Right cardiac atrium (tissue), 5 donors: ENCODE measurements around the gene SHC2. TPM values are rescaled to one million over a fixed set of nuclear protein-coding genes. Genes with fewer than 3 reads are reported as not detected.

Experiments used
- ATAC-seq, 2 donors: fragments of 200-7000 bp; cut with Tn5 transposase; one replicate each; pipeline versions ENCODE4 v1.8.0 to v1.9.1; 2020; ENCODE audit warnings: moderate library complexity in 2 of 2, mild to moderate bottlenecking in 1 of 2
- DNase-seq, 3 donors: peaks; one replicate each; pipeline ENCODE4 v3.0.0-alpha.2; 2020
- H3K27ac ChIP-seq: one replicate; pipeline ENCODE4 v1.5.1; 2013; ENCODE audit warnings: mild to moderate bottlenecking, low read length, control low read depth, moderate library complexity
- H3K27me3 ChIP-seq: one replicate; pipeline ENCODE4 v1.6.1; 2013; ENCODE audit not compliant: control insufficient read depth, insufficient read depth
- H3K4me1 ChIP-seq: one replicate; pipeline ENCODE4 v1.6.1; 2013; ENCODE audit warnings: low read length; ENCODE audit not compliant: control insufficient read depth, insufficient read depth
- H3K4me3 ChIP-seq: one replicate; pipeline ENCODE4 v1.5.1; 2013; ENCODE audit warnings: low read length, control low read depth
- H3K9me3 ChIP-seq: one replicate; pipeline ENCODE4 v1.6.1; 2013; ENCODE audit warnings: low read length; ENCODE audit not compliant: control insufficient read depth
- WGBS: extraction: QIAGEN DNeasy Blood & Tissue Kit; methylation state at CpG from one replicate; pipeline ENCODE4 v1.1.7; 2013; 5-methylcytosine and 5-hydroxymethylcytosine counted together
- intact Hi-C, 4 donors: fragments of 100-400 bp; cut with DNase I; formaldehyde crosslinking; loops; one replicate each; pipeline versions ENCODE4 v1.11.0 to v1.14.0; 2022 to 2023
- polyA plus RNA-seq: library from polyadenylated mRNA; stranded (reverse); fragments of 200-250 nt; gene quantifications from one replicate; pipeline ENCODE4 v1.2.3, GENCODE V29; 2013
- total RNA-seq, 4 donors: library from RNA; stranded (reverse); fragmentation: NEBNext Ultra II Directional; extraction: Animal tissue kit (Norgen Biotek cat#: 25700); gene quantifications; one replicate each; pipeline ENCODE4 v1.2.1, GENCODE V29; 2021
- donor health status: healthy with polysubstance abuse.
- donor health status: DM: no; HTN: yes; CAD: no.
- donor health status: DM: no; HTN: no; CAD: no.
- donor health status: DM: no; HTN: yes; CAD: no; lungs with severe emphysema.
- donor health status: DM: yes; HTN: yes; CAD: no.

SHC2 gene
- total and polyA plus RNA-seq, 5 donors: 14.3 to 21.0 (median 17.7) TPM

- ATAC-seq (peak in 1 of 2 donors; percentile 23), DNase-seq (no peak)
- Histone ChIP-seq H3K9me3 (no peaks in the 10 kb centered on the region), H3K27ac (no peak overlapping the region), H3K4me1 (no peaks in the 10 kb centered on the region), H3K27me3 (no peaks in the 10 kb centered on the region), H3K4me3 (no peak overlapping the region)
- intact Hi-C loops: no loop called here
- 73% methylated on average over 24 of the region's 24 CpGs for WGBS
These were observed 87.2 kb downstream of the SHC2 start for GRCh38 chr19:373391-374182.

GRCh38 chr19:372306-372890 is 88.4 kb downstream of the SHC2 start:
- peak; percentile 59 to 71 for ATAC-seq
- H3K9me3 ChIP-seq: no peaks in the 10 kb centered on the region
- H3K4me3 ChIP-seq: no peak overlapping the region
- peak; percentile 74 to 86 (median 83) for DNase-seq
- H3K27me3 ChIP-seq: no peaks in the 10 kb centered on the region
- intact Hi-C loops: no loop called here
- H3K4me1 ChIP-seq: no peaks in the 10 kb centered on the region
- H3K27ac ChIP-seq: no peak overlapping the region
- 33% methylated on average over 14 of the region's 14 CpGs for WGBS

GRCh38 chr19:371501-372168 is 89.2 kb downstream of the SHC2 start:
- DNase-seq (no peak), ATAC-seq (no peak)
- no peaks in the 10 kb centered on the region for H3K4me1 ChIP-seq
- WGBS: 57% methylated on average over 17 of the region's 17 CpGs
- no peak overlapping the region for H3K4me3 ChIP-seq
- no peaks in the 10 kb centered on the region for H3K9me3 ChIP-seq
- H3K27ac ChIP-seq: no peak overlapping the region
- H3K27me3 ChIP-seq: no peaks in the 10 kb centered on the region
- intact Hi-C loops: no loop called here

GRCh38 chr19:370641-371330 is 90.0 kb downstream of the SHC2 start:
- intact Hi-C loops: no loop called here
- ATAC-seq (no peak), DNase-seq (no peak)
- H3K4me1 ChIP-seq: no peaks in the 10 kb centered on the region
- H3K9me3 ChIP-seq: no peaks in the 10 kb centered on the region
- no peak overlapping the region for H3K4me3 ChIP-seq
- 85% methylated on average over 43 of the region's 43 CpGs for WGBS
- no peaks in the 10 kb centered on the region for H3K27me3 ChIP-seq
- H3K27ac ChIP-seq: no peak overlapping the region

GRCh38 chr19:369876-370275 is 91.0 kb downstream of the SHC2 start:
- H3K4me3 ChIP-seq: no peak overlapping the region
- DNase-seq (no peak), ATAC-seq (no peak)
- H3K27me3 ChIP-seq: no peaks in the 10 kb centered on the region
- intact Hi-C loops: no loop called here
- H3K4me1 ChIP-seq: no peaks in the 10 kb centered on the region
- WGBS: 92% methylated on average over 14 of the region's 14 CpGs
- H3K27ac ChIP-seq: no peak overlapping the region
- H3K9me3 ChIP-seq: no peaks in the 10 kb centered on the region

GRCh38 chr19:369256-369655 is 91.6 kb downstream of the SHC2 start:
- WGBS: 90% methylated on average over 13 of the region's 13 CpGs
- ATAC-seq: no peak

GRCh38 chr19:368630-369024 is 92.2 kb downstream of the SHC2 start:
- no peak for DNase-seq
- Histone ChIP-seq H3K27me3 (no peaks in the 10 kb centered on the region), H3K9me3 (no peaks in the 10 kb centered on the region), H3K27ac (no peak overlapping the region), H3K4me3 (no peak overlapping the region), H3K4me1 (no peaks in the 10 kb centered on the region)
- no peak for ATAC-seq
- WGBS: 74% methylated on average over 7 of the region's 7 CpGs
- intact Hi-C loops: no loop called here

More at GRCh38 chr19:369256-369655, 91.6 kb downstream of the SHC2 start:
- Histone ChIP-seq H3K27me3 (no peaks in the 10 kb centered on the region), H3K4me1 (no peaks in the 10 kb centered on the region), H3K27ac (no peak overlapping the region), H3K9me3 (no peaks in the 10 kb centered on the region), H3K4me3 (no peak overlapping the region)
- intact Hi-C loops: no loop called here
- no peak for DNase-seq

- no peaks in the 10 kb centered on the region for H3K27me3 ChIP-seq
- WGBS: 65% methylated on average over 22 of the region's 22 CpGs
- no peaks in the 10 kb centered on the region for H3K4me1 ChIP-seq
- no peak overlapping the region for H3K4me3 ChIP-seq
- DNase-seq: no peak
- H3K9me3 ChIP-seq: no peaks in the 10 kb centered on the region
- H3K27ac ChIP-seq: no peak overlapping the region
- intact Hi-C loops: no loop called here
- ATAC-seq: no peak
These were observed 92.7 kb downstream of the SHC2 start for GRCh38 chr19:367963-368629.

- 90% methylated on average over 14 of the region's 14 CpGs for WGBS
- H3K4me1 ChIP-seq: no peaks in the 10 kb centered on the region
- no peak overlapping the region for H3K4me3 ChIP-seq
- no peaks in the 10 kb centered on the region for H3K9me3 ChIP-seq
- intact Hi-C loops: no loop called here
- no peak for DNase-seq
- ATAC-seq: no peak
- no peaks in the 10 kb centered on the region for H3K27me3 ChIP-seq
- H3K27ac ChIP-seq: no peak overlapping the region
These were observed 93.3 kb downstream of the SHC2 start for GRCh38 chr19:367561-367960.

- Histone ChIP-seq H3K9me3 (no peaks in the 10 kb centered on the region), H3K4me3 (no peak overlapping the region), H3K4me1 (no peaks in the 10 kb centered on the region), H3K27ac (no peak overlapping the region), H3K27me3 (no peaks in the 10 kb centered on the region)
- ATAC-seq: no peak
- intact Hi-C loops: no loop called here
- 91% methylated on average over 8 of the region's 8 CpGs for WGBS
- no peak for DNase-seq
These were observed 93.9 kb downstream of the SHC2 start for GRCh38 chr19:366951-367350.
